ENCODE measurements around the gene ARFGAP1.

DNA sequence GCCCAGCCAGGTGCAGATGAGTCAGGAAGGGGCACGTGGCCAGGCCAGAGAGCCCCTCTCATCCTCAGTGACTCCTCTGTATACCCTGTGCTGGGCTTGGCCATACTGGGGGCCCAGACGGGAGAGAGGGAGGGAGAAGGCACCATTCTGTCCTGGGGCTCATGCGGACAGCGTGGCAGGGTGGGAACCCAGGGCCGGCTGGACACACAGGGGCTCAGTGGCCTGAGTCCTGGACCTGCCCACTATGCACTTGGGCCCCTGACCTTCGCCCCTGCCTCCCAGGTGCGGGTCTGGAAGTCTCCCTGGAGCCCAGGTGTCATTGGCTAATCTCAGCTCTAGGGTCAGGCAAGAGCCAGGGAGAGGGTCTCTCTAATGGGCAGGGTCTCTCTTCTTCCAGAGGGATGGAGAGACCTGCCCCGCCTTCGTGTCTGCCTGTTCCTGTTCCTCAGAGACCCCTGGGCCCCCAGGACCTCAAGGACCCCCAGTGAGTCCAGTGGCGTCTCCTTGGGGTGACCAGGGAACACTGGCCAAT, 48.1 kb downstream of the ARFGAP1 start:
- TF ChIP-seq CTCF (conservative IDR thresholded peaks at IDR 0.05; ENCODE audit: low read length) (no peak), EZH2phosphoT487 (IDR thresholded peaks at IDR 0.05; ENCODE audit: borderline replicate concordance) (no peak)
